Stimulated activated naive B cell treated with anti-CD40 and anti-IgM and Interleukin-4, amounts not matched to agents 10 μg/mL and 1 μg/mL and 100 μg/mL, for 72 hours (primary cell): Measurements from ENCODE around the gene SLC1A4.

Experiments used
- ATAC-seq, 2 donors: fragments of 150-1000 bp; cut with Tn5 transposase; replicated peaks; 2 replicates each; pipeline ENCODE4 v1.10.0; 2021; ENCODE audit warnings: moderate library complexity in 1 of 2
- DNase-seq: peaks from one replicate; pipeline ENCODE4 v3.0.0; 2021
- H3K27ac Mint-ChIP-seq: one replicate; pipeline ENCODE4 v1.8.0; 2022; ENCODE audit warnings: mild to moderate bottlenecking, mixed read lengths
- H3K27me3 Mint-ChIP-seq, 2 donors: one replicate each; pipeline ENCODE4 v1.8.0; 2022; ENCODE audit warnings: mixed read lengths in 2 of 2
- H3K36me3 Mint-ChIP-seq, 2 donors: one replicate each; pipeline ENCODE4 v1.8.0; 2022; ENCODE audit warnings: mixed read lengths in 2 of 2, mild to moderate bottlenecking in 1 of 2
- H3K4me1 Mint-ChIP-seq, 2 donors: one replicate each; pipeline ENCODE4 v1.8.0; 2022; ENCODE audit warnings: mixed read lengths in 2 of 2, mild to moderate bottlenecking in 1 of 2
- H3K4me3 Mint-ChIP-seq, 2 donors: one replicate each; pipeline ENCODE4 v1.8.0; 2022; ENCODE audit warnings: mild to moderate bottlenecking in 2 of 2, mixed read lengths in 2 of 2, moderate library complexity in 1 of 2
- H3K9me3 Mint-ChIP-seq, 2 donors: one replicate each; pipeline ENCODE4 v1.8.0; 2022; ENCODE audit warnings: mixed read lengths in 2 of 2, mild to moderate bottlenecking in 1 of 2

The SLC1A4 gene

GRCh38 chr2:65064728-65065552 lies 75.7 kb downstream of the SLC1A4 start:
- Mint-ChIP-seq H3K4me1 (peaks cover 39 to 66% of the 10 kb centered on the region in 2 donors), H3K36me3 (peaks cover 9 to 15% of the 10 kb centered on the region in 2 donors), H3K4me3 (peak overlapping the region; percentile 51 to 69), H3K27ac (peak overlapping the region; percentile 95), H3K27me3 (no peaks in the 10 kb centered on the region), H3K9me3 (no peaks in the 10 kb centered on the region)
- DNase-seq (peak; percentile 87), ATAC-seq (peak; percentile 91 to 93)

- H3K36me3 Mint-ChIP-seq = peaks cover 30 to 42% of the 10 kb centered on the region in 2 donors
- DNase-seq (no peak), ATAC-seq (no peak)
- no peaks in the 10 kb centered on the region for H3K9me3 Mint-ChIP-seq
- H3K4me3 Mint-ChIP-seq = no peak overlapping the region
- peaks cover 56 to 83% of the 10 kb centered on the region in 2 donors for H3K4me1 Mint-ChIP-seq
- H3K27ac Mint-ChIP-seq = peak overlapping the region; percentile 78
- H3K27me3 Mint-ChIP-seq = no peaks in the 10 kb centered on the region
Measured at GRCh38 chr2:65067806-65068553, 78.8 kb downstream of the SLC1A4 start.

- Mint-ChIP-seq H3K4me3 (no peak overlapping the region), H3K4me1 (peaks cover 49 to 70% of the 10 kb centered on the region in 2 donors), H3K36me3 (peaks cover 38 to 53% of the 10 kb centered on the region in 2 donors), H3K27ac (peak overlapping the region; percentile 72), H3K9me3 (no peaks in the 10 kb centered on the region), H3K27me3 (no peaks in the 10 kb centered on the region)
- DNase-seq = no peak
- ATAC-seq = no peak
Measured at GRCh38 chr2:65069439-65069824, 80.2 kb downstream of the SLC1A4 start.

GRCh38 chr2:65070172-65070830 lies 81.1 kb downstream of the SLC1A4 start:
- DNase-seq (no peak), ATAC-seq (no peak)
- Mint-ChIP-seq H3K27ac (peak overlapping the region; percentile 90), H3K4me1 (peaks cover 45 to 62% of the 10 kb centered on the region in 2 donors), H3K4me3 (no peak overlapping the region), H3K27me3 (no peaks in the 10 kb centered on the region), H3K9me3 (no peaks in the 10 kb centered on the region), H3K36me3 (peaks cover 38 to 56% of the 10 kb centered on the region in 2 donors)

GRCh38 chr2:65070856-65071255 lies 81.7 kb downstream of the SLC1A4 start:
- Mint-ChIP-seq H3K4me3 (no peak overlapping the region), H3K27me3 (no peaks in the 10 kb centered on the region), H3K36me3 (peaks cover 38 to 56% of the 10 kb centered on the region in 2 donors), H3K27ac (peak overlapping the region; percentile 90), H3K4me1 (peaks cover 44 to 57% of the 10 kb centered on the region in 2 donors), H3K9me3 (no peaks in the 10 kb centered on the region)
- DNase-seq (no peak), ATAC-seq (no peak)

- Mint-ChIP-seq H3K4me1 (peaks cover 42 to 54% of the 10 kb centered on the region in 2 donors), H3K36me3 (peaks cover 38 to 60% of the 10 kb centered on the region in 2 donors), H3K27ac (peak overlapping the region; percentile 89), H3K27me3 (no peaks in the 10 kb centered on the region), H3K4me3 (peak overlapping the region in 1 of 2 donors; percentile 6), H3K9me3 (no peaks in the 10 kb centered on the region)
- no peak for ATAC-seq
- DNase-seq = no peak
Measured at GRCh38 chr2:65071499-65072180, 82.4 kb downstream of the SLC1A4 start.

GRCh38 chr2:65072181-65072970 lies 83.2 kb downstream of the SLC1A4 start:
- peak; percentile 86 to 87 for ATAC-seq

More at GRCh38 chr2:65072181-65072970, 83.2 kb downstream of the SLC1A4 start:
- H3K4me1 Mint-ChIP-seq = peaks cover 42 to 48% of the 10 kb centered on the region in 2 donors
- H3K9me3 Mint-ChIP-seq = no peaks in the 10 kb centered on the region
- H3K27me3 Mint-ChIP-seq = no peaks in the 10 kb centered on the region
- DNase-seq = peak; percentile 30
- H3K27ac Mint-ChIP-seq = peak overlapping the region; percentile 89
- H3K4me3 Mint-ChIP-seq = peak overlapping the region in 1 of 2 donors; percentile 10
- H3K36me3 Mint-ChIP-seq = peaks cover 42 to 60% of the 10 kb centered on the region in 2 donors
